GM21367 (cell line): ENCODE data around the gene IQCE.
"Not testable (repeated sequence)": the region's sequence is repeated elsewhere in the genome, so short reads cannot be mapped to it uniquely, and the experiment has no call there.

ENCODE experiments used
- ATAC-seq: cut with Tn5 transposase; IDR thresholded peaks from one replicate; pipeline ENCODE4 v1.9.1; 2021; ENCODE audit not compliant: unreplicated experiment

IQCE gene

DNA sequence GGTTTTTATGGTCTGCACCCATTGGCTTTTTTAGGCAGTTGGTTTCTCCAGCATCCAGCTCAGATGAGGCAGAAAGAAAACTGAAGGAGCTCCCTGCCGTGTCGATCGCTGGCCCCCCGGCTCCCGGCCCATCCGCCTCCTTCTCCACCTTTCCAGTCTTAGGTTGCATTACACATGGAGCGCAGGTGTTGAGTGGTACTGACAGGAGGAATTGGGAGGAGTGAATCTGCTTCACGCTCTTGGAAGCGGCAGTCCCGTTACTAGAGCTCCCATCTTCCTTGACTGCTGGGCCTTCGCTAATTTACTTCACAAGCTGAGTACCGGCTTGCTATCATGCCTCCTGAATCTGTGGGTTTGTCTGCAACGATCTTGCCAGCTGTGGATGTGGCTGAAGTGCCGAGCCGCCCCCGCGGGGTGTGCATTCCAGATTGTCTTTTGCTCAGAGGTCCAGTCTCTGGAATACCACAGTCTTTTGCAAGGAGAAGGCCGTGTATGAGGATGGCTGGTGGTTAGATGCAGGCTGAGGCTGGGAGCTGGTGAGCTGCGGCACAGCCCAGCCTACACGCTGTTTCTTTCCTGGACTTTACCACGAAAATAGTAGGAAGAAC, 17.1 kb downstream of the IQCE start:
- ATAC-seq = no peak

DNA sequence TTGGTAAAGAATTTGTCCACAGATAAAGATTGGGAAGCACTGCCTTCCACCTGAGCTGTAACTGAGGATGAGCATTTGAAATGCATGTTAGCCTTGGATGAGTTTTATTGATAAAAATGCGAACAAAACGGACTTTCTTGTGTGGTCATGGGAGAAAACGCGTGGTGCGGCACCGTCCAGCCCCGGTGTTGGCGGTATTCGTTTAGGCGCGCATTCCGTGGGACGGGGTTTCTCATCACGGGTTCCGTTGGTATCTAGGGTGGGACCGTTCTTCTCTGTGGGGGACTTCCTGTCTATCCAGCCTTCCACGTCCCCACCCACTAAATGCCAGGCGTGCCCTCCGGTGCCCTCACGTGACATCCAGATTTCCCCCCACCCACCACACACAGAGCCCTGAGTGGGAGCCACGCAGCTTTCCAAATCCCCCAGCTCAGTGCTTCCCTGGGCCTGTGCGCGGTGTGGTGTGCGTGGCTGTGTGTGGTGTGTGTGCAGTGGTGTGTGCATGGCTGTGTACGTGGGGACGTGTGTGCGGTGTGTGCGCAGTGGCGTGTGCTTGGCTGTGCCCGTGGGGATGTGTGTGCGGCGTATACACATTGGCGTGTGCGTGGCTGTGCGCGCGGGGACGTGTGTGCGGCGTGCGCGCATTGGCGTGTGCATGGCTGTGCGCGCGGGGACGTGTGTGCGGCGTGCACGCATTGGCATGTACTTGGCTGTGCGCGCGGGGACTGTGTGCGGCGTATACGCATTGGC, 18.1 kb downstream of the IQCE start:
- no peak for ATAC-seq

DNA sequence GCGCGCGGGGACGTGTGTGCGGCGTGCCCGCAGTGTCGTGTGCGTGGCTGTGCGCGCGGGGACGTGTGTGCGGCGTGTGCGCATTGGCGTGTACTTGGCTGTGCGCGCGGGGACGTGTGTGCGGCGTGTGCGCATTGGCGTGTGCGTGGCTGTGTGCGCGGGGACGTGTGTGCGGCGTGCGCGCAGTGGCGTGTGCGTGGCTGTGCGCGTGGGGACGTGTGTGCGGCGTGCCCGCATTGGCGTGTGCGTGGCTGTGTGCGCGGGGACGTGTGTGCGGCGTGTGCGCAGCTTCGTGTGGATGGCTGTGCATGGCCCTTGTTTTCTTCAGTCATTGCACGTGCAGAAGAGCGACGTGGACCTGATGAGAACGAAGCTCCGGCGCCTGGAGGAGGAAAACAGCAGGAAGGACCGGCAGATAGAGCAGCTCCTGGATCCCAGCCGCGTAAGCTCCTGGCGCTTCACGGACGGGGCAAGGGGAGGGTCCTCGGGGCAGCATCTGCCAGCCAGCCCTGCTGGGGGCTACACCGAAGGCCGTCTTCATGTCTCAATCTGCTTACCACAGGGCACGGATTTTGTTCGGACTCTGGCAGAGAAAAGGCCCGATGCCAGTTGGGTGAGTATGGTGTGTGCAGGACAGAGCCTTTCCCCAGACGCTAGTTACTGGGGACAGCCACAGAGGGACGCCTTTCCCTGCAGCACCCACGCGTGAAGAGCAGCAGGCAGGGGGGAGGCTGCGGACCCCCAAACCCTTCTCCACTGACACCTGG, 19.3 kb downstream of the IQCE start:
- no peak for ATAC-seq

DNA sequence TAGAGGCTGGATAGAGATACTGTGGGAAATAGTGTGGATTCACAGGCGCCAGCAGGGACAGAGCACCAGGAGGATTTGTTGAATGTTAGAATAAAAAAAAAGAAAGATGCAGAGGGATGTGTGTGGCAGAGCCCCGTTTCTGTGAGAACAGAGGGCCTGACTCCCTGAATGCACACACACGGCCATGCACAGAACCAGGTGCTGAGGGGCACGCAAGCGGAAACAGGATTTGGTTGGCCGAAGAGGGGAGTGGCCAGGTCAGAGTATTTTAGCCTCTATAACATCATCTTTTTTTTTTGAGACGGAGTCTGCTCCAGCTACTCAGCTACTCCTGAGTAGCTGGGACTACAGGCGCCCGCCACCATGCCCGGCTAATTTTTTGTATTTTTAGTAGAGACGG, 21.9 kb downstream of the IQCE start:
- no peak for ATAC-seq

DNA sequence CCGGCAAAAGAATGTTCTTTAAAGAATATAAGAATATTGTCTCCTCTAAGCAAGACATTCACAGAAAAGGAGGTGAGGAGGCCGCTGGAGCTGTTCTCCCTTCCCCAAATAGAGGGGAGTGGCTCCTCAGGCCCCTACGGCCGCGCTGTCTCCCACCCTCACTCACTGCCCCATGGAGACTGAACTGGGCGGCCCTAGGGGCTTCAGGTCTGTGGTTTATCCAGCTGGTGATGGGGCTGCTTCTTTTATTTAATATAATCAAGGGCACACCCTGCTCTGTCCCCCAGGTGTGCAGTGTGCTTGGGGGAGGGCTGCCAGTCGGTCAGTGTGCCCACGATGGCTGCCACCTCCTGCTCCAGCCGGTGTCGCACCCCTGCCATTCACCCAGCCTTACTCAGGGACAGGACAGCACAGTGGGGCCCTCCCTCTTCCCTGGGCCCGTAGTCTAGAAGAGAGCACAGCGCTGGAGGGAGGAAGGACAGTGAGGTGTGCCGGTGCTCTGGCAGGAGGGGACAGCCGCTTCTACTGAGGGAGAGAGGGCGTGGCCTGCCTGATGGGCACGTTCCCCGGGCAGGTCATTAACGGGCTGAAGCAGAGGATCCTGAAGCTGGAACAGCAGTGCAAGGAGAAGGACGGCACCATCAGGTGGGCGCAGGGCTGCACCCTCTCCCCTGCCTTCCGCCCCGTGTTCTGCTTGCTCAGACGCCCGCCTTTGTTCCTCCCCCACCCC, 23.4 kb downstream of the IQCE start:
- ATAC-seq = no peak

DNA sequence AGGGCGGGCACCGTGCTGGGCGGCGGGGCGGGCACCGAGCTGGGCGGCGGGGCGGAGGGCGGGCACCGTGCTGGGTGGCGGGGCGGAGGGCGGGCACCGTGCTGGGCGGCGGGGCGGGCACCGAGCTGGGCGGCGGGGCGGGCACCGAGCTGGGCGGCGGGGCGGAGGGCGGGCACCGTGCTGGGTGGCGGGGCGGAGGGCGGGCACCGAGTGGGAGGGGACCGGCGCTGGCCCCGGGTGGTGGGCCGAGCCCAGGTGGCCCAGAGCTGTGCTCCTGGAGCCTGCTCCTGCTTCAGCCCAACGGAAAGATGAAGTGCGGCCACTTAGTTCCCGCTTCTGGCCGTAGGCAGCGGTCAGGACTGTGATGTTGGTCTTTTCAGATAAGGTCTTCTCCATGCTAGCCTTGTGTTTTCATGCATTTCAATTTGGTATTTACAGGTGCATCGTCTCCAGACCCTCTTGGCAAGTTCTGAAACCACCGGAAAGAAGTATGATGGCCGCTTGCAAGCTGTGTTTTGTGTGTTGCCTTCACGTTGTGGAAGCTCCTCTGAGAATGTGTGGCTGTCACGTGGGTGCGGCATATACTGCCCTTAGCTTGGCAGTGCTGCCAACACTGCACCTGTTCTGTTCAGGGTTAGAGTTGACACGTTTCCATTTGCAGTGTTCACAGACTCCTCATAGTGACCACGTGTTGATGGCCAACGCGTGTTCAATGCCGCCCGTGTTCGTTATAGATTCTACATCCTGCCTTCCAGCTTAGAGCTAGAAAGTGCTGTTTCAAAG, 25.2 kb downstream of the IQCE start:
- no peak for ATAC-seq

DNA sequence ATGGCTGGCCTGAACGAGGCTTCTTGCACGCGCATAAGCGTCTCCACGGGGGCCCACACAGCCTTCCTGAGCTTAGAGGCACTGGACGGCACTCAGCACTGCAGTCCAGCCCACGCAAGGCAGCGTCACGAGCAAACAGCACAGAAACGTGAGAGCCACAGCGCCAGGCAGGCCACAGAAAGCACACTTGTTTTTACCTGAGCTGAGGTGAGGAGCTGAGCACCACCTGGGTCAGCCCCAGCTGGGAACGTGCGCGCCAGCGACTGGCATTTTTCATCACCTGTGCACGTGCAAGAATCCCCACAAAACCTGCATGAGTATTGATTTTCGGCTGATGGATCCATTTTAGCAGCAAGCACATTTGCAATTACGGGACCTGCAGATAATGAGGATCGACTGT, 26.7 kb downstream of the IQCE start:
- no peak for ATAC-seq

DNA sequence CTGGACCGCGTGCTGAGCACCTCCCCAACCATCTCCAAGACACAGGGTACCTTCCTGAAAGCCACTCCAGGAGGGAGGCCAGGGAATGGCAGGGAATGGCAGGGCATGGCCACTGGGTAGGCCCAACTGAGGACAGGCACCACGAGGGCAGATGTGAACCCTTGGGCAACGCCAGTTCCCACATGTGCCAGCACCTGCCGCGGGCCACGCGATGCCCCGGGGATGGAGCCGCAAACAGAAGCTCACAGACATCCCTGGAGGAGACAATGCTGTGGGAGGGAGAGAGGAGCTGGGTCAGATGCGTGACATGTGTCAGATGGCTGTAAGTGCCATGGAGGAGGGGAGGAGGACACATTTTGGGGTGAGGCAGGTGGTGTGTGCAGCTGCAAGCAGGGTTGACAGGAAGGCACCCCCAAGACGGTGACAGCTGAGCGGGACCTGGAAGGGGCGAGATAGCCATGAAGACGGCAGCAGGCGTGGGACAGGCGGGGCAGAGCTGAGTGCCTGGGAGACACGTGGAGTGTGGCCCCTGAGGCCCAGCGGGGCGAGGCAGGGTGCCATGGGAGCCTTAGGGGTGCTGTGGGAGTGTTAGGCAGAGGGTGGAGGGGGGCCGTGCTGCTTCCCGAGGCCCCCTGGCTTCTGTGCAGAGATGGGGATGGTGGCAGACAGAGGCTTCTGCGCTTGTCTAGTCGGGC, 27.7 kb downstream of the IQCE start:
- no peak for ATAC-seq

DNA sequence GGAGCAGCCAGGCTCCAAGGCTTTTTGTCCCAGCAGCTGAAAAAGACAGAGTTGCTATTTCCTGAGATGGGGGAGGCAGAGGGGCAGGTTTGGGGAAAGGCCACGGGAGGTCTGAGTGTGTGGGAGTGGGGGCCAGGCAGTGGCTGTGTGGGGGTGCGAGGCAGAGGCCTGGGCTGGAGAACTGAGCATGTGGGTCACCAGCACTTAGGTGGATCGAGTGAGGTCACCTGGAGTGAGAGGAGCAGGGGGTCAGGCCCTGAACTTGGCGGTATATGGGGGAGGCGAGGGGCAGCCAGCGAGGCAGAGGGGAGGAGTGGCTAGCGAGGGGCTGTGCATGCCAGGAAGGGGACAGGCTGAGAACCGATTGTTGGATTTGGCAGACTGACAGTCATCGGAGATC, 28.4 kb downstream of the IQCE start:
- no peak for ATAC-seq

DNA sequence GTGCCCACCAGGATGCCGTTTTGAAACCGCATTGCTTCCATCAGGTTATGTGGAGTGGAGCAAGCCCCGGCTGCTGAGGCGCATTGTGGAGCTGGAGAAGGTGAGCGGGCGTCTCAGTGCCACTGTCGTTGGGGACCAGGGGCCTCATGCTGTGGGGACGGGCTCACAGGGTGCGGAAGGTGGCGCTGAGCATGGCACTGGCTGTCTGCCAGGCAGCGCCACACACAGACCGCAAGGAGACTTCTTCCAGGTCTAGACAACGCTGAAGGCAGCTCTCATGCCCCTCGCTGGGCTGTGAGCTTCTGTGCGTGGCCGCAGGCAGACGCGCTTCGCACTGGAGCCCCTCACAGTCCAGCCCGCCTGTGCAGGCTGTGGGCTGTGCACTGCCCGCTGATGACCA, 29.0 kb downstream of the IQCE start:
- no peak for ATAC-seq

DNA sequence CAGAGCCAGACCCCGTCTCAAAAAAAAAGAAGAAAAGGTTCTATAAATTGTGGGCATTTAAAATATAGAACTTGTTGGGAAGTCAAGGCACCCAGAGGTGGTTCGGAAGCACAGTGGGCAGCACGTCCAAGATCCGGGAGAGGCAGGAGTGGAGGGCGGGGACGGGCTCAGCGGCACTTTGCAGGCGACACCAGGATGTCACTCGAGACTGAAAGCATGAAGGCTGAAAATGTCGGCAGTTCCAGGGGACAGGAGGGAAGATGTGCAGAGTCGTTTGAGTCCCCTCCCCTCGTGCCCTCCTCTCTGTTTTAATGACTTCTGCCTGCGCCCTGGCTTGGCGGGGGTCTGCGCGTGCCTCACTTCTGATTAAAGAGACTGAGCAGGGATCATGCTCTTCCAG, 30.6 kb downstream of the IQCE start:
- ATAC-seq = no peak

DNA sequence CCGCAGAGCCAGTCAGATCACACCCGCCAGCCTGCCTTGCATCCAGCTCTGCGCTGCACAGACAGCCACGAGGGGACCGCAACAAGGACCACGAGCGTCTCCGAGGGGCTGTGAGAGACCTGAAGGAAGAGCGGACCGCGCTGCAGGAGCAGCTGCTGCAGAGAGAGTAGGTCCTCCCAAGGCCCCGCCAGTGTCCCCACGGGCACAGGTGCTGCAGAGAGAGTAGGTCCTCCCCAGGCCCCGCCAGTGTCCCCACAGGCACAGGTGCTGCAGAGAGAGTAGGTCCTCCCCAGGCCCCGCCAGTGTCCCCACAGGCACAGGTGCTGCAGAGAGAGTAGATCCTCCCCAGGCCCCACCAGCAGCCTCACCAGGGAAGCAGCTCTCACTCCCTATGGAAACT, 31.2 kb downstream of the IQCE start:
- not testable (repeated sequence) for ATAC-seq

DNA sequence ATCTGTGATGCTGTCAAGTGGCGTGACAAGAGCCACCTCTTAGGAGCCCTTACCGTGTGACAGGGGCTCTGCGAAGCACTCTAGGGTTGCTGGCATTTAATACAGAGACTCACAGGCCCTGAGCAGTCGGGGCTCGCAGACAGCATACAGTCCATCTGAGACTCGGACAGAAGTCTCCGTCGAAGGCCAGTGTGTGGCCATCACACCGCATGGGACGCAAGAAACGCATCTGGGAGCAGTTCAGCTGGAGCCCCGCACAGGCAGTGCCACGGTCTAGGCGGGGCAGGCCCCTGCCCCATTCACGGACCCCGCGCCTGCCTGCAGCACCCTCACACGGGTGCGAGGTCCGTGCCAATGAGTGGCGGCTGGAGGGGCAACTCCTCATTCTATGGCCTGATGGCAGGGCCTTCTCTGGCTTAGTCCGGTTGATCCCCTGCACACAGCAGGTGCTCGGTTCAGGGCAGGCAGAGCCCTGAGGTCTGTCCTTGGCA, 33.6 kb downstream of the IQCE start:
- no peak for ATAC-seq

DNA sequence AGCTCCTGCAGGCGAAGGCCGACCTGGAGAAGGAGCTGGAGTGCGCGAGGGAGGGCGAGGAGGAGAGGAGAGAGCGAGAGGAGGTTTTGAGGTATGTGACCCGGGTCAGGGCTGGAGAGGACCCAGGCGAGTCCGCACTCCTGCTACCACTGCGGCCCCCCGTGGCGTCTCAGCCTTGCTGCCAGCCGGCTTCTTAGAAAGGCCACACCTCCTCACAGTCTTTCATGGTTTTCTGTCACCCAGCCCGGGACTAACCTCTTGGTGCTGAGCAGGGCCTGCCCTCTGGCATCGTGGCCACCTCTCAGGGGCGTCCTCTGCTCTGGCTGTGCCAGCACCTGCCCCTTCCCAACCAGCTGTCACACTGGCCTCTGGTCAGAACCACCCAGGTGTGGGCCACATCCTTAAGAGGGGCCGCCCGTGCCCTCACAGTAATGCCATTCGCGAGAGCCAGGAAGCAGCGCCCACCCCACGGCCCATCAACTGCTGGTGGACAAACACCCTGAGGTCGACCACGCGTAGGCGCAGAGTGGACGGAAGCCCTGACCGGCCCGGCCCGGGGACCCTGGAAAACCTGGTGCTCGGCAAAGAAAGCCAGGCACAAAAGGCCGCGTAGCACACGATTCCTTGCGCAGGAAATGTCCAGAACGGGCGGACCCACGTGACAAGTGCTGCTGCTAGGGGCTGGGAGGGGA, 34.4 kb downstream of the IQCE start:
- no peak for ATAC-seq

DNA sequence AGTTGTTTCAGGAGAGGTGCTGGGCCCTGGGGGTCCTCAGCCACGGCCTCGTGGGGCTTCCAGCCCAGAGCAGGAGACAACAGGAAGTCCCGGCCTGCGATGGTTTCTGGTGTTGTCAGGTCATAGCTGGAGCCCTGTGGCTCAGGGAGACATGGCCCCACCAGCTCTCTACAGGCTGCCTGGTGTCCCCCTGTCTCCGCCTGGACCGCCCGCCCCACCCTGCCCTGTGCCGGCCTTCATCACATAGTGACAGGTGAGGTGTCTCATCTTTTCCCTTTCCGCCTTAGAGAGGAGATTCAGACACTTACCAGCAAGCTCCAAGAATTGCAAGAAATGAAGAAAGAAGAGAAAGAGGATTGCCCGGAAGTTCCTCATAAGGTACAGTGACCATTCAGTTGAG, 35.8 kb downstream of the IQCE start:
- ATAC-seq = no peak

DNA sequence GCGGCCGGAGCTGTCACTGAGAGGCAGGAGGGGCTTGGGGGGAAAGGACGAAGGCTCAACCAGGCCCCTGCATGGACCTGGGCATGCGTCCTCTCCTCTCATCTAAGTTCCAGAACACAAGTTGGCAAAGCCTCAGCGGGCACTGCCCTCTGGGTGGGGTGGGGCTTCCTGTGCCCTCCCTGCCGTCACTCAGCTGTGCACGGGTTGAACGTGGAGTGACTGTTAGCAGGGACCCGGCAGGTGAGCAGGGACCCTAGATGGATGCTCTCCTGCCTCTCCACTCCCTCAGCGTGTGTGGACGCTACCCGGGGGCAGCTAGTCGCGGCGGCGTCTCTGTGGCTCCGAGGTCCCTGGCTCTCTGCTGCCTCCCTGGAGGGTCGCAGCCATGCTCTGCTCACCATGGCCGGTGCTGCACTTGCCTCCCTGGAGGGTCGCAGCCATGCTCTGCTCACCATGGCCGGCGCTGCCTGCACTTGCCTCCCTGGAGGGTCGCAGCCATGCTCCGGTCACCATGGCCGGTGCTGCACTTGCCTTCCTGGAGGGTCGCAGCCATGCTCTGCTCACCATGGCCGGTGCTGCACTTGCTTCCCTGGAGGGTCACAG, 36.6 kb downstream of the IQCE start:
- ATAC-seq = no peak

DNA sequence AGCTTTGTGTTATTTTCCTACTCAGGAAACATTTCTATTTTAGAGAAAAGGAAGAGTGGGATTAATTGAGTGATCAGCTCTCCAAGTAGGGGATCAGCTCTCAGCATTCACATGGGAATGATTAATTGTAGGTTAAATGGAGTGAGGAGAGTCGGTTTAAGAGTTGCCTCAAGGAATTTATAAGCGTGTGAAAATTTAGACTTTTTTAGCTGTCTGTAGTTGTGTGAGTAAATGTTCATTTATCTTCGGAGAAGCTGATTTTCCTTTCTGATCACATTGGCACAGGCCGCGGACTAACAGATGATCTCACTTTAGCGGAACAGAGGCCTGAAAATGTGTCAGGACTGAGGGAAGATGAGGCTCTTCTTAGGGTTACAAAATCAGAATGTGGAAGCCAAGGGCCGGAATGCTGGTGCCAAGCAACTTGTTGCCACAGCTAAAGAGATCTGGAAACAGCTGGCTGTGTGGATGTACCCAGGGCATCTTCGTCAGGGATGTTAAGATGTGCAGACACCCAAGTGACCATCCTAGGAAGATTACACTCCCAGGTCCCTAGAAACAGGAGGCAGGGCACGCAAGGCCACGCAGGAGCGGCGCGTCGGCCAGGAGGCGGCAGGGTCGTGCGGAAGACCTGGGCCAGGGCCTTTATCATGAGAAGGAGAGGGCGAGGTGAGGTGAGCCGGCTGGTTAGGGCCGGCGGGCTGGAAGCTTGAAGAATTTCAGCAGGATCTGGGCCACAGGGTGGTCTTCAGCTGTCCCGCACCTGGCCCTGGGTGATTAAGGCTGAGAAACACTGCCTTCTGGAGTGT, 37.9 kb downstream of the IQCE start:
- no peak for ATAC-seq

DNA sequence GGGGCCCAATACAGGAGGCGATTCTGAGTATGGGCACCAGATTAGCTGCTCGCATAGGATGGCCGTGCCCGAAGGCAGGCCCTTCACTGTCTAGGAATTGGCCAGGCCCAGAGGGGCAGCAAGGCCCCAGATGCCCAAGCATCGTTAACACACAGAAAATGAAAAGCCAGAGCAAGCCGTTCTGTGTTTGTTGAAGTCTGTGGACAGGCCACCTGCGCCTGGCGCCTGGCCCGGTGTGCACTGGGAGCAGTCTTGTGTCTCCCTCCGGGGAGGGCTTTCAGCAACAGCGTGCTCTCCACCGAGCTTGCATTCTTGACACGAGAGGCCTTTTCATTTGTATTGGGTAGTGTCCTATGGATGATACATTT, 38.5 kb downstream of the IQCE start:
- no peak for ATAC-seq
